WTC11 (cell line): ENCODE results near the gene PFDN2. TPM values are rescaled to one million over a fixed set of nuclear protein-coding genes. Genes with fewer than 3 reads are reported as not detected.
A peak's percentile ranks its signal among the peaks of the same experiment; 100 is the strongest.

Source experiments
- ATAC-seq: fragments of 200-7000 bp; cut with Tn5 transposase; 2 replicates; pipeline ENCODE4 v1.10.0; 2021; ENCODE audit warnings: mild to moderate bottlenecking, moderate library complexity
- CTCF ChIA-PET: fragments of 300-600 bp; sonication (Branson Sonifier 250); formaldehyde crosslinking; loops from one replicate; lab custom pipeline; 2021; ENCODE audit warnings: antibody characterized with exemption; lab: Charles Lee
- POLR2A ChIA-PET: fragments of 350-600 bp; sonication (Branson Sonifier 250); formaldehyde crosslinking; loops from one replicate; lab custom pipeline; 2021; ENCODE audit warnings: antibody characterized with exemption; lab: Charles Lee
- DNase-seq: peaks from one replicate; pipeline ENCODE4 v3.0.0; 2021; ENCODE audit warnings: low spot score
- H3K27ac Mint-ChIP-seq: 2 replicates; pipeline ENCODE4 v1.8.0; 2021; ENCODE audit warnings: mixed read lengths
- H3K27me3 Mint-ChIP-seq: 2 replicates; pipeline ENCODE4 v1.8.0; 2021; ENCODE audit warnings: low read depth, mild to moderate bottlenecking, moderate library complexity, mixed read lengths
- H3K36me3 Mint-ChIP-seq: 2 replicates; pipeline ENCODE4 v1.8.0; 2021; ENCODE audit warnings: mixed read lengths
- H3K4me1 Mint-ChIP-seq: 2 replicates; pipeline ENCODE4 v1.8.0; 2022; ENCODE audit warnings: mixed read lengths
- H3K4me3 Mint-ChIP-seq: 2 replicates; pipeline ENCODE4 v1.8.0; 2021; ENCODE audit warnings: mild to moderate bottlenecking, moderate library complexity, mixed read lengths
- H3K9me3 Mint-ChIP-seq: 2 replicates; pipeline ENCODE4 v1.8.0; 2021; ENCODE audit warnings: mixed read lengths
- ATF2 ChIP-seq: sonication (generic); formaldehyde crosslinking; IDR thresholded peaks from 2 replicates; pipeline ENCODE4 v1.8.1; 2022; ENCODE audit warnings: low read depth, missing genetic modification reagents, borderline replicate concordance
- CBFB ChIP-seq: sonication (generic); formaldehyde crosslinking; IDR thresholded peaks from 2 replicates; pipeline ENCODE4 v1.8.1; 2022; ENCODE audit warnings: mild to moderate bottlenecking, low read depth, missing genetic modification reagents
- E2F4 ChIP-seq: sonication (generic); formaldehyde crosslinking; IDR thresholded peaks from 2 replicates; pipeline ENCODE4 v1.8.1; 2022; ENCODE audit warnings: low read depth, mild to moderate bottlenecking, moderate library complexity, missing genetic modification reagents, borderline replicate concordance
- ERG ChIP-seq: fragments of 250-450 bp; sonication (Bioruptor Pico); IDR thresholded peaks from 2 replicates; pipeline ENCODE4 v1.8.0; 2021; ENCODE audit warnings: mild to moderate bottlenecking
- FOXJ3 ChIP-seq: sonication (generic); formaldehyde crosslinking; IDR thresholded peaks from 2 replicates; pipeline ENCODE4 v1.9.0; 2021; ENCODE audit warnings: missing genetic modification reagents, mild to moderate bottlenecking, borderline replicate concordance
- FOXK1 ChIP-seq: sonication (generic); formaldehyde crosslinking; IDR thresholded peaks from 2 replicates; pipeline ENCODE4 v1.8.0; 2022; ENCODE audit warnings: mild to moderate bottlenecking, moderate library complexity, missing genetic modification reagents
- HMGA2 ChIP-seq: fragments of 250-450 bp; sonication (Bioruptor Pico); IDR thresholded peaks from 2 replicates; pipeline ENCODE4 v1.4.0; 2021; ENCODE audit warnings: mild to moderate bottlenecking, moderate library complexity
- HMGXB4 ChIP-seq: sonication (generic); formaldehyde crosslinking; IDR thresholded peaks from 2 replicates; pipeline ENCODE4 v1.8.1; 2023; ENCODE audit warnings: mild to moderate bottlenecking, moderate library complexity, missing genetic modification reagents
- MLX ChIP-seq: sonication (generic); formaldehyde crosslinking; IDR thresholded peaks from 2 replicates; pipeline ENCODE4 v1.8.1; 2023; ENCODE audit warnings: mild to moderate bottlenecking, missing genetic modification reagents, moderate library complexity
- MYBL2 ChIP-seq: sonication (generic); formaldehyde crosslinking; IDR thresholded peaks from 2 replicates; pipeline ENCODE4 v1.8.1; 2023; ENCODE audit warnings: mild to moderate bottlenecking, moderate library complexity, missing genetic modification reagents
- NFATC4 ChIP-seq: fragments of 250-450 bp; sonication (Bioruptor Pico); IDR thresholded peaks from 2 replicates; pipeline ENCODE4 v1.9.0; 2021; ENCODE audit warnings: mild to moderate bottlenecking
- NR3C1 ChIP-seq: sonication (generic); formaldehyde crosslinking; conservative IDR thresholded peaks from 2 replicates; pipeline ENCODE4 v1.8.1; 2023; ENCODE audit warnings: low read depth, mild to moderate bottlenecking, missing genetic modification reagents
- PREB ChIP-seq: sonication (generic); formaldehyde crosslinking; IDR thresholded peaks from 2 replicates; pipeline ENCODE4 v1.8.1; 2022; ENCODE audit warnings: mild to moderate bottlenecking, missing genetic modification reagents, moderate library complexity, borderline replicate concordance
- PRRX2 ChIP-seq: fragments of 250-450 bp; sonication (Bioruptor Pico); IDR thresholded peaks from 2 replicates; pipeline ENCODE4 v1.8.0; 2021; ENCODE audit warnings: mild to moderate bottlenecking
- RELA ChIP-seq: sonication (generic); formaldehyde crosslinking; IDR thresholded peaks from 2 replicates; pipeline ENCODE4 v1.8.1; 2022; ENCODE audit warnings: missing genetic modification reagents, mild to moderate bottlenecking, borderline replicate concordance
- STAT6 ChIP-seq: sonication (generic); formaldehyde crosslinking; conservative IDR thresholded peaks from 2 replicates; pipeline ENCODE4 v1.8.1; 2023; ENCODE audit warnings: mild to moderate bottlenecking, low read depth, missing genetic modification reagents, moderate library complexity
- TEAD1 ChIP-seq: sonication (generic); formaldehyde crosslinking; IDR thresholded peaks from 2 replicates; pipeline ENCODE4 v1.8.0; 2022; ENCODE audit warnings: mild to moderate bottlenecking, missing genetic modification reagents
- ZBTB21 ChIP-seq: sonication (generic); formaldehyde crosslinking; IDR thresholded peaks from 2 replicates; pipeline ENCODE4 v1.8.1; 2023; ENCODE audit warnings: mild to moderate bottlenecking, missing genetic modification reagents, borderline replicate concordance
- ZNF219 ChIP-seq: sonication (generic); formaldehyde crosslinking; IDR thresholded peaks from 2 replicates; pipeline ENCODE4 v1.8.0; 2023; ENCODE audit warnings: missing genetic modification reagents, mild to moderate bottlenecking, borderline replicate concordance
- ZNF512 ChIP-seq: sonication (generic); formaldehyde crosslinking; IDR thresholded peaks from 2 replicates; pipeline ENCODE4 v1.8.1; 2022; ENCODE audit warnings: missing genetic modification reagents, borderline replicate concordance
- ZNF671 ChIP-seq: fragments of 250-450 bp; sonication (Bioruptor Pico); IDR thresholded peaks from 2 replicates; pipeline ENCODE4 v1.8.0; 2021; ENCODE audit warnings: mild to moderate bottlenecking
- total RNA-seq: library from RNA; stranded (reverse); gene quantifications from 3 replicates; pipeline ENCODE4 v1.2.3, GENCODE V29; 2021

PFDN2 gene
- total RNA-seq, 1 experiment from 2014 or later: 92.6 TPM

- TF ChIP-seq PREB (CRISPR knock-in tag) (no peak), ZBTB21 (CRISPR knock-in tag) (no peak), NFATC4 (CRISPR knock-in tag) (no peak), E2F4 (CRISPR knock-in tag) (no peak), RELA (no peak), STAT6 (no peak), HMGXB4 (CRISPR knock-in tag) (no peak), PRRX2 (CRISPR knock-in tag) (no peak), HMGA2 (CRISPR knock-in tag) (no peak)
- Mint-ChIP-seq H3K36me3 (no peaks in the 10 kb centered on the region), H3K27me3 (no peaks in the 10 kb centered on the region), H3K9me3 (no peaks in the 10 kb centered on the region), H3K4me1 (peaks cover 21% of the 10 kb centered on the region), H3K4me3 (no peak within 1 kb of the TSS), H3K27ac (no peak within 1 kb of the TSS)
- ATAC-seq (peak; percentile 77), DNase-seq (peak; percentile 46)
- ChIA-PET CTCF (interaction anchor here (0.7 to 3.0 kb wide), 13 partner anchors 8 to 254 kb away, joined by 3 to 23 read pairs (median 3); partner anchors contain the start of genes ARHGAP30, KLHDC9 and TSTD1), POLR2A (interaction anchor here (1.4 kb wide), 1 partner anchor 18 kb away, joined by 3 read pairs; no protein-coding TSS in a partner anchor)
Observed at GRCh38 chr1:161089251-161089924, 28.4 kb downstream of the PFDN2 start, which contains the start of gene NECTIN4. Gene NECTIN4, minus strand, starts transcription at chr1:161089558. Its CDS starts 262 bp downstream, at chr1:161089296.

- no peak overlapping the region for H3K4me3 Mint-ChIP-seq
- POLR2A ChIA-PET: interaction anchor here (1.4 kb wide), 1 partner anchor 17 kb away, joined by 3 read pairs; no protein-coding TSS in a partner anchor
- no peak for TF ChIP-seq TEAD1
- TF ChIP-seq MYBL2 (CRISPR knock-in tag): no peak
- no peak for TF ChIP-seq FOXK1 (CRISPR knock-in tag)
- TF ChIP-seq ERG (CRISPR knock-in tag): no peak
- no peak for TF ChIP-seq ZNF219 (CRISPR knock-in tag)
- no peak for TF ChIP-seq FOXJ3
- TF ChIP-seq MLX (CRISPR knock-in tag): no peak
- TF ChIP-seq NR3C1 (CRISPR knock-in tag): no peak
- no peak for TF ChIP-seq CBFB
- TF ChIP-seq ZNF671 (CRISPR knock-in tag): no peak
- no peak for TF ChIP-seq ZNF512 (CRISPR knock-in tag)
- no peak for TF ChIP-seq NFATC4 (CRISPR knock-in tag)
- no peak for TF ChIP-seq ATF2 (CRISPR knock-in tag)
Observed at GRCh38 chr1:161088587-161089110, 29.2 kb downstream of the PFDN2 start.

More at GRCh38 chr1:161088587-161089110, 29.2 kb downstream of the PFDN2 start:
- peaks cover 26% of the 10 kb centered on the region for H3K4me1 Mint-ChIP-seq
- no peaks in the 10 kb centered on the region for H3K36me3 Mint-ChIP-seq
- CTCF ChIA-PET: interaction anchor here (0.7 to 3.0 kb wide), 13 partner anchors 8 to 254 kb away, joined by 3 to 23 read pairs (median 3); partner anchors contain the start of genes ARHGAP30 and KLHDC9
- no peak overlapping the region for H3K27ac Mint-ChIP-seq
- H3K27me3 Mint-ChIP-seq: no peaks in the 10 kb centered on the region
- DNase-seq: no peak
- no peak for ATAC-seq
- H3K9me3 Mint-ChIP-seq: no peaks in the 10 kb centered on the region
